GM10266 (cell line): ENCODE results near the gene PACSIN1.

Experiments
- DNase-seq: peaks from one replicate; pipeline ENCODE4 v3.0.0; 2012; ENCODE audit errors: extremely low spot score
- CTCF ChIP-seq: IDR thresholded peaks from 2 replicates; pipeline ENCODE4 v1.5.1; 2012; ENCODE audit warnings: mild to moderate bottlenecking, low read depth; ENCODE audit not compliant: control insufficient read depth, insufficient read depth; ENCODE audit errors: missing control alignments

Gene PACSIN1

DNA sequence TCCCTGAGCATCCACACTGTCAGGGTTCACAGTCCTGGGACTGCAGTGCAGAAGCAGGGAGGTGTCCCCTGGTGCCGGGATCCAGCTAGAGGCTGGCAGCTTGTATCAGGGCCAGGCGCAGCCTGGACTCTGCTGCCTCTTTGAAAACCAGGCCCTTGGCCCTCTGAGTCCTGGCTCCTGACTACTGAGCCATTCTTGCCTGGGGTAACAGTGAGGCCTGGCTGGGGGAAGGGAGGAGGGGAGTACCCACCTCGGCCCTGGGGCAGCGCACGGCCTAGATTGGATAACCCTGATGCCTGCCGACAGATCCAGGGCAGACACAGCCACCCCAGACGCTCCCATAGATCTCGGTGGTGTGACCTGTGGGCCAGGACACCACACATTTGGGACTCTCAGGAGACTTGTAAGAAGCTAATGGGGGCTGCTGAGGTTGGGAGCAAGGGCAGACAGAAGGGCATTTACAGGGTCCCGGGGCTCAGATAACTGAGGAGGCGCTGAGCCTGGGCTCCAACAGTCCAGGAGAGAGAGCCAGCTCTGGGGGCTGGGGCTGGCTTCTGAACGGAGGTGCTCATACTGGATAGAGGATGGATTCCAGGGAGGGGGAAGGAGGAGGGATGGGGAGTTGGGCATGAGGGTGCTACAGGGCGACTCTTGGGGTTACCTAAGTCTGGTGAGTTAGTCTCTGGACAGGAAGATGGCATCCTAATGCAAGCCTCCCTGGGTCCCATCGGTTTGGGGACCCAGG lies 59.7 kb downstream of the PACSIN1 start:
- TF ChIP-seq CTCF = no peak
- no peak for DNase-seq

DNA sequence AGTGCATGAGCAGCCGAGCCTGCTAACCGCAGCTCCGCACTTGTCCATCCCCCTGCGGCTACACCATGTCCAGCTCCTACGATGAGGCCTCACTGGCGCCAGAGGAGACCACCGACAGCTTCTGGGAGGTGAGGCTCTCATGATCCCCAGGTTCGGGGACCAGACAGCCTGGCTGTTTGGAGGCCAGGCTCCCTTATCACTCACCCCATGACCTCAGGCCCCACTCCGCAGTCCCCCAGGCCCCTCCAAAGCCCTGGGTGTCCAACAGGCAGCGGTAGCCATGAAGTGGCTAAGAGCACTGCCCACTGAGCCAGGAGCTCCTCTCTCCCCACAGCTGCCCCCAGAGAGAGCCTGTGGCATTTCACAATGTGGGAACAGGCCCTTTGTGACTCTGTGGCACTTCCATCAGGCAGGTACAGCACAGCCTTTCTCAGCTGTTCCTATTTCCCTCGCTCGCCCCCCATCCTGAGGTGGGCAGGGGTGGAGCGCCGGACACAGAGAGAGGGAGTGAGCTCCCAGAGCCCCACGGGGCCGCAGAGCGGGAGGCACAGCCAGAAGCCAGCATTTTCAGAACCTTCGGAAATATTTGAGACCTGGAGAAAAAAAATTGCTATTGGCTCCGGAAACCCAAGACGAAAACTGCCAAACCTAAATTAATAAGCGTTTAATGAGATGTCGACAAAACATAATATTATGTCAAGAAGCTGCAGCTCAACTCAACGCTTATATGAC lies 60.5 kb downstream of the PACSIN1 start:
- no peak for DNase-seq
- no peak for TF ChIP-seq CTCF

DNA sequence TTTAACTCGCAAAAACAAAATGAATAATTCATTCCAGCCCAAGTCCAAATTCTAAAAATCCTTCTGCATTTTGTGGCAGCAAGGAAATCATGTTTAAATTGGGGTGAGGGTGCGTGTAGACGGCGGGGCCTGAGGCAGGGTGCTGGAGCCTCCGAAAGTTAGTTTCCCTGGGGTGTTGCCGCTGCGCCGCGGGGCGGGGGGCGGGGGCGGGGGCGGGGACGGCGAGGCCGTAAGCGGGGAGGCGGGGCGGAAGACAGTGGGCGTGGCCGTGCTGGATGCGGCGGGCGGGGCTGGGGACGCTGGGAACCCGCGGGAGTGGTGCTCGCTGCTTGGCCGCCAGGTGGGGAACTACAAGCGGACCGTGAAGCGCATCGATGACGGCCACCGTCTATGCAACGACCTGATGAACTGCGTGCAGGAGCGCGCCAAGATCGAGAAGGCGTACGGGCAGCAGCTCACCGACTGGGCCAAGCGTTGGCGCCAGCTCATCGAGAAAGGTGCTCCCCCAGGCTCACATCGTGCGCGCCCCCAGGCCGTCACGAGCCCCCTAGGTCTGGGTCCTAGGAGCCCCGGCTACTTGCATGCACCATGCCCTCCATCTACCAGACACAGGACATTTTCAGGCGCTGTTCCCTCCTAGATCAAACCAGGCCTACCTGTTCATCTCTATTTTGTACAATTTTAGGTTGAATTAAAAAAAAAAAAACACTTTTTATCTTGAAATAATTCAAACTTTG lies 61.3 kb downstream of the PACSIN1 start:
- peak; percentile 98 for DNase-seq
- TF ChIP-seq CTCF = peak; percentile 89

GRCh38 chr6:34527751-34528670 lies 62.1 kb downstream of the PACSIN1 start:
- TF ChIP-seq CTCF = no peak
- DNase-seq = no peak

DNA sequence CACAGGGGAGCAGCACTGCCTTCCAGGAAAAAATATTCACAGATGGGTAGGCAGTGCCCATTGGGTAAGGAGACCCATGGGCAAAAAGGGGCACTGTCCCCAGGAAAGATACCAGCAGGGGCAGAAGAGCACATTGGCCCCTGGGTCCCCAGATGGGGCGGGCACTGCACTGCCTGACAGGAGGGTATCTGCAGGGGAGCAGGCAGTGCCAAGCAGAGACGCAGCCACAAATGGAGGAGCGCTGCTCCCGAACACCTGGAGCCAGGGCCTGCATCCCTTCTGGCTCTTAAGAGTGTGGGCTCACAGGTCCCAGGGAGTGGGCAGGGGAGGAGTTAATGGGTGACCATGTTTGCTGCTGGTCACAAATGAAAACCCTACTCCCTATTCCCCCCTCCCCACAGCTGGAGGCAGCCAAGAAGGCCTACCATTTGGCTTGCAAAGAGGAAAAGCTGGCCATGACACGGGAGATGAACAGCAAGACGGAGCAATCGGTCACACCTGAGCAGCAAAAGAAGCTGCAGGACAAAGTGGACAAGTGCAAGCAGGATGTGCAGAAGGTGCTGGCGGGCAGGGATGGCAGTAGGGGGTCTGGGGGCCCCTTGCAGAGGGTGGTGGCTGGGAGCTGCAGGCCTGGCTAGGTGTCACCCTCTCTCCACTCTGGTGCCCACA lies 63.3 kb downstream of the PACSIN1 start:
- no peak for DNase-seq
- TF ChIP-seq CTCF = no peak

DNA sequence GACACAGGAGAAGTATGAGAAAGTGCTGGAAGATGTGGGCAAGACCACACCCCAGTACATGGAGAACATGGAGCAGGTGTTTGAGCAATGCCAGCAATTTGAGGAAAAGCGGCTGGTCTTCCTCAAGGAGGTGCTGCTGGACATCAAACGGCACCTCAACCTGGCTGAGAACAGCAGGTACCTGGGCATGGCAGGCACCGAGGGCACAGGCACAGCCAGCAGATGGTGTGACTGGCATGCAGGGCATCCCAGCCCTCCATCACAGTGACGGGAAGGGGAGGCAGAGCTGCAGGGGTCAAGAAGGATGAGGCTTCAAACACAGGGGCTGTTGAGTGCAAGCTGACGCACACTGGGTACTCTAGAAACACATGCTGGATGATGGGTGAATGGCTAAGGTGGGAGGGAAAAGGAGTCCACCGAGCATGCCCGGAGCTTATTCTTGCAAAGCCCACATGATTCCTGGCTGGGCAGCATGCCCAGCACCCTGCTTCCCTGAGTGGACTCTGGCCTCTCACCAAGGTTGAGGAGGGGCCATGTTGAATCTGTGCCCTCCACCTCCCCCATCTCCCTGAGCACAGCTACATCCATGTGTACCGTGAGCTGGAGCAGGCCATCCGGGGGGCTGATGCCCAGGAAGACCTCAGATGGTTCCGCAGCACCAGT lies 63.9 kb downstream of the PACSIN1 start:
- DNase-seq = no peak
- no peak for TF ChIP-seq CTCF
